Mesendoderm (in vitro differentiated cells): ENCODE results near the gene SDR42E1.

Experiments
- DNase-seq: peaks from one replicate; pipeline ENCODE4 v3.0.0; 2013
- H2AK5ac ChIP-seq: 2 replicates; pipeline ENCODE4 v1.6.1; 2013; ENCODE audit warnings: low read length, inconsistent platforms
- H2BK120ac ChIP-seq: 2 replicates; pipeline ENCODE4 v1.6.1; 2013; ENCODE audit warnings: low read depth, mild to moderate bottlenecking, low read length, moderate library complexity, mixed read lengths
- H2BK15ac ChIP-seq: replicated peaks from 2 replicates; pipeline ENCODE4 v1.6.1; 2013; ENCODE audit warnings: low read depth, mild to moderate bottlenecking, moderate library complexity
- H2BK5ac ChIP-seq: 2 replicates; pipeline ENCODE4 v1.6.1; 2013; ENCODE audit warnings: low read length, inconsistent platforms
- H3K18ac ChIP-seq: 2 replicates; pipeline ENCODE4 v1.6.1; 2013; ENCODE audit warnings: mild to moderate bottlenecking, low read length, mixed read lengths
- H3K23ac ChIP-seq: one replicate; pipeline ENCODE4 v1.6.1; 2013; ENCODE audit warnings: low read length
- H3K27ac ChIP-seq: 2 replicates; pipeline ENCODE4 v1.5.1; 2013; ENCODE audit warnings: low read depth, mild to moderate bottlenecking, inconsistent platforms, low read length, moderate library complexity
- H3K27me3 ChIP-seq: 2 replicates; pipeline ENCODE4 v1.6.1; 2013; ENCODE audit warnings: low read length, control low read depth, mild to moderate bottlenecking, inconsistent platforms; ENCODE audit not compliant: insufficient read depth, poor library complexity
- H3K36me3 ChIP-seq: 2 replicates; pipeline ENCODE4 v1.6.1; 2013; ENCODE audit warnings: low read length, inconsistent platforms; ENCODE audit not compliant: control insufficient read depth, insufficient read depth
- H3K4ac ChIP-seq: one replicate; pipeline ENCODE4 v1.6.1; 2013; ENCODE audit warnings: low read depth, mild to moderate bottlenecking, low read length, moderate library complexity
- H3K4me1 ChIP-seq: 2 replicates; pipeline ENCODE4 v1.6.1; 2013; ENCODE audit warnings: low read depth, low read length, inconsistent platforms; ENCODE audit not compliant: control insufficient read depth
- H3K4me2 ChIP-seq: 2 replicates; pipeline ENCODE4 v1.6.1; 2013; ENCODE audit warnings: low read length
- H3K4me3 ChIP-seq: 2 replicates; pipeline ENCODE4 v1.5.1; 2013; ENCODE audit warnings: mild to moderate bottlenecking, low read length
- H3K56ac ChIP-seq: one replicate; pipeline ENCODE4 v1.6.1; 2013; ENCODE audit warnings: low read length
- H3K79me1 ChIP-seq: 2 replicates; pipeline ENCODE4 v1.6.1; 2013; ENCODE audit warnings: low read length, inconsistent platforms
- H3K79me2 ChIP-seq: 2 replicates; pipeline ENCODE4 v1.6.1; 2013; ENCODE audit warnings: mild to moderate bottlenecking, low read length; ENCODE audit not compliant: control insufficient read depth, insufficient read depth
- H3K9ac ChIP-seq: 2 replicates; pipeline ENCODE4 v1.6.1; 2013; ENCODE audit warnings: low read length, inconsistent platforms
- H4K5ac ChIP-seq: one replicate; pipeline ENCODE4 v1.6.1; 2013; ENCODE audit warnings: low read length
- H4K8ac ChIP-seq: one replicate; pipeline ENCODE4 v1.6.1; 2013; ENCODE audit warnings: low read depth, mild to moderate bottlenecking, control low read depth, low read length, moderate library complexity
- WGBS: extraction: QIAGEN DNeasy Blood & Tissue Kit; methylation state at CpG from one replicate; pipeline ENCODE4 v1.1.7; 2013; ENCODE audit warnings: low lambda C conversion rate, missing lambda C conversion rate; ENCODE audit not compliant: insufficient coverage; ENCODE audit errors: extremely low coverage; 5-methylcytosine and 5-hydroxymethylcytosine counted together

Gene SDR42E1

GRCh38 chr16:81996664-81997509, 14.4 kb downstream of the SDR42E1 start:
- Histone ChIP-seq H3K56ac (no peak overlapping the region), H3K9ac (no peak overlapping the region), H3K4me2 (no peak overlapping the region), H2BK15ac (no peak overlapping the region), H3K27me3 (no peaks in the 10 kb centered on the region), H3K4me3 (no peak overlapping the region), H3K36me3 (no peaks in the 10 kb centered on the region), H4K8ac (no peak overlapping the region), H2AK5ac (no peak overlapping the region), H3K27ac (no peak overlapping the region), H3K4ac (no peak overlapping the region), H3K23ac (no peak overlapping the region), H2BK120ac (no peak overlapping the region), H3K18ac (no peak overlapping the region), H3K4me1 (no peaks in the 10 kb centered on the region), H3K79me1 (no peaks in the 10 kb centered on the region), H3K79me2 (no peaks in the 10 kb centered on the region), H2BK5ac (no peak overlapping the region), H4K5ac (no peak overlapping the region)
- DNase-seq = peak; percentile 75
- WGBS = no CpG with 5 or more reads among the region's 11 CpGs

GRCh38 chr16:81995651-81996050, 15.6 kb downstream of the SDR42E1 start:
- Histone ChIP-seq H3K4me2 (no peak overlapping the region), H2BK15ac (no peak overlapping the region), H3K9ac (no peak overlapping the region), H3K18ac (no peak overlapping the region), H3K36me3 (no peaks in the 10 kb centered on the region), H2AK5ac (no peak overlapping the region), H3K4me3 (no peak overlapping the region), H3K27me3 (no peaks in the 10 kb centered on the region), H3K23ac (no peak overlapping the region), H3K27ac (no peak overlapping the region), H2BK120ac (no peak overlapping the region), H4K5ac (no peak overlapping the region), H4K8ac (no peak overlapping the region), H3K4me1 (no peaks in the 10 kb centered on the region), H2BK5ac (no peak overlapping the region), H3K79me1 (no peaks in the 10 kb centered on the region), H3K4ac (no peak overlapping the region), H3K79me2 (no peaks in the 10 kb centered on the region), H3K56ac (no peak overlapping the region)
- no CpG with 5 or more reads among the region's 3 CpGs for WGBS
- DNase-seq = no peak

DNA sequence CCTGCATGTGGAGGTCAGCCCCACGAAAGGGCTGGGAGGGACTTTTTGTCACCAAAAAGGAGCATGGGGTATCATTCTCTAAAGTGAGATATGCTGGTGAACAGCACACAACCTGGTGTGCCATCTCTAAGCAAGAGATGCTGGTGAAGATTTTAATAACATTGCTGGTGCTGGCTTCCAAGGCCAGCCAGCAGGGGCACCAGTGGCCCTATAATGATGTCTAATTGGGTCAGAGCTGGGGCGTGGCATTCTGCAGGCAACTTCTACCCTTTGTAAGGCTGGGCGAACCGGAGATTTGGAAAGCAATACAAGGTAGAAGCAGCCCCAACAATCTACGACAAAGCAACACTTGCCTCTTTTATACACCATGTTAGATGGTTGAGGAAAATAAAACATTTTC, 16.8 kb downstream of the SDR42E1 start:
- H2AK5ac ChIP-seq = no peak overlapping the region
- no peaks in the 10 kb centered on the region for H3K79me1 ChIP-seq
- peak; percentile 37 for DNase-seq
- no peak overlapping the region for H2BK15ac ChIP-seq
- no peaks in the 10 kb centered on the region for H3K79me2 ChIP-seq
- H3K9ac ChIP-seq = no peak overlapping the region
- H2BK5ac ChIP-seq = no peak overlapping the region
- H3K27me3 ChIP-seq = no peaks in the 10 kb centered on the region
- H3K36me3 ChIP-seq = no peaks in the 10 kb centered on the region
- H4K5ac ChIP-seq = no peak overlapping the region
- H3K56ac ChIP-seq = no peak overlapping the region
- H3K4me2 ChIP-seq = no peak overlapping the region
- no peak overlapping the region for H4K8ac ChIP-seq
- no peak overlapping the region for H3K27ac ChIP-seq
- no peak overlapping the region for H2BK120ac ChIP-seq
- no peak overlapping the region for H3K4me3 ChIP-seq
- H3K23ac ChIP-seq = no peak overlapping the region
- WGBS = no CpG with 5 or more reads among the region's 5 CpGs
- no peak overlapping the region for H3K4ac ChIP-seq
- H3K4me1 ChIP-seq = no peaks in the 10 kb centered on the region
- no peak overlapping the region for H3K18ac ChIP-seq

DNA sequence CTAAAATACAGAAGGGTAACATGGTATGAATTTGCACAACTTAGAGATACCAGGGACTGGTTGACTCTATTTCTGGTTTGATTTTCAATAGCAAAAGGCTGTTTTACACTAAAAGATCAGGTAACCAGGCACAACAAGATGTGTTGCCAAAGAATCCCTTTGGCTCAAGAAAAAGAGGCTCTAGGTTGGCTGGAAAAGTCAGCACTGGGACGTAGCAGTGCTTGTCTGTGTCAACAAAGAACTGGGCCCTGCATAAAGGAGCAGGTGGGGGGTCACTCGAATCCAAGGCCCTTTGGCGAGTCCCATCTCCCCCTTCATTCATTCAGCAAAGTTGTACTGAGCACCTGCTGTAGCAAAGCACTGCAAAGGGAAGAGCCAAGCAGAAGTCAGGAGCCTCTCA, 18.4 kb downstream of the SDR42E1 start:
- no peak overlapping the region for H3K27ac ChIP-seq
- no peak overlapping the region for H3K23ac ChIP-seq
- no peak overlapping the region for H4K5ac ChIP-seq
- no peak overlapping the region for H2BK5ac ChIP-seq
- H3K4me1 ChIP-seq = no peaks in the 10 kb centered on the region
- no peaks in the 10 kb centered on the region for H3K79me2 ChIP-seq
- no peak overlapping the region for H3K4ac ChIP-seq
- H4K8ac ChIP-seq = no peak overlapping the region
- no peak for DNase-seq
- H3K4me3 ChIP-seq = no peak overlapping the region
- H3K9ac ChIP-seq = no peak overlapping the region
- no peaks in the 10 kb centered on the region for H3K79me1 ChIP-seq
- H3K18ac ChIP-seq = no peak overlapping the region
- no peak overlapping the region for H2BK15ac ChIP-seq
- H2AK5ac ChIP-seq = no peak overlapping the region
- no peak overlapping the region for H3K56ac ChIP-seq
- no peak overlapping the region for H2BK120ac ChIP-seq
- WGBS = no CpG with 5 or more reads among the region's 3 CpGs
- no peak overlapping the region for H3K4me2 ChIP-seq
- no peaks in the 10 kb centered on the region for H3K36me3 ChIP-seq
- H3K27me3 ChIP-seq = no peaks in the 10 kb centered on the region

GRCh38 chr16:81987706-81988105, 23.6 kb downstream of the SDR42E1 start:
- no peak for DNase-seq
- no peaks in the 10 kb centered on the region for H3K4me1 ChIP-seq
- H3K27me3 ChIP-seq = no peaks in the 10 kb centered on the region
- H2BK15ac ChIP-seq = no peak overlapping the region
- no peak overlapping the region for H3K56ac ChIP-seq
- H2BK5ac ChIP-seq = no peak overlapping the region
- H2AK5ac ChIP-seq = no peak overlapping the region
- no peak overlapping the region for H2BK120ac ChIP-seq
- no peak overlapping the region for H4K5ac ChIP-seq
- WGBS = no CpG with 5 or more reads among the region's 5 CpGs
- H3K4me2 ChIP-seq = no peak overlapping the region
- no peak overlapping the region for H3K4ac ChIP-seq
- H3K36me3 ChIP-seq = no peaks in the 10 kb centered on the region
- no peak overlapping the region for H3K9ac ChIP-seq
- no peak overlapping the region for H3K4me3 ChIP-seq
- H3K79me2 ChIP-seq = no peaks in the 10 kb centered on the region
- no peak overlapping the region for H3K18ac ChIP-seq
- no peak overlapping the region for H4K8ac ChIP-seq
- H3K79me1 ChIP-seq = no peaks in the 10 kb centered on the region
- no peak overlapping the region for H3K27ac ChIP-seq
- H3K23ac ChIP-seq = no peak overlapping the region

- Histone ChIP-seq H3K4me1 (no peaks in the 10 kb centered on the region), H3K4me3 (no peak overlapping the region), H3K79me2 (no peaks in the 10 kb centered on the region), H4K8ac (no peak overlapping the region), H4K5ac (no peak overlapping the region), H3K4me2 (no peak overlapping the region), H3K23ac (no peak overlapping the region), H2BK15ac (no peak overlapping the region), H3K79me1 (no peaks in the 10 kb centered on the region), H2BK120ac (no peak overlapping the region), H2AK5ac (no peak overlapping the region), H3K27ac (no peak overlapping the region), H3K18ac (no peak overlapping the region), H3K9ac (no peak overlapping the region), H3K56ac (no peak overlapping the region), H2BK5ac (no peak overlapping the region), H3K36me3 (no peaks in the 10 kb centered on the region), H3K4ac (no peak overlapping the region), H3K27me3 (no peaks in the 10 kb centered on the region)
- DNase-seq = no peak
- WGBS = no CpG with 5 or more reads among the region's 8 CpGs
Measured at GRCh38 chr16:81987121-81987520, 24.1 kb downstream of the SDR42E1 start.
